Ascending aorta (tissue), 2 donors: Measurements from ENCODE around the gene DMXL1. TPM values are rescaled to one million over a fixed set of nuclear protein-coding genes. Genes with fewer than 3 reads are reported as not detected.

Experiments used
- DNase-seq, 2 donors: peaks; one replicate each; pipeline ENCODE4 v3.0.0-alpha.2; 2019; ENCODE audit warnings: low spot score in 2 of 2
- H3K27ac ChIP-seq, 2 donors: fragments of 200-600 bp; sonication (generic); one replicate each; pipeline ENCODE4 v1.5.1; 2016 to 2017; ENCODE audit warnings: mild to moderate bottlenecking in 1 of 2
- H3K27me3 ChIP-seq: fragments of 200-600 bp; sonication (generic); one replicate; pipeline ENCODE4 v1.5.1; 2017
- H3K36me3 ChIP-seq, 2 donors: fragments of 200-600 bp; sonication (generic); one replicate each; pipeline ENCODE4 v1.5.1; 2016
- H3K4me1 ChIP-seq, 2 donors: fragments of 200-600 bp; sonication (generic); one replicate each; pipeline ENCODE4 v1.5.1; 2016 to 2017; ENCODE audit warnings: mild to moderate bottlenecking in 1 of 2
- H3K4me3 ChIP-seq, 2 donors: fragments of 200-600 bp; sonication (generic); one replicate each; pipeline ENCODE4 v1.5.1; 2016 to 2017; ENCODE audit warnings: mild to moderate bottlenecking in 1 of 2
- H3K9me3 ChIP-seq, 2 donors: fragments of 200-600 bp; sonication (generic); one replicate each; pipeline ENCODE4 v1.5.1; 2016
- intact Hi-C: fragments of 100-400 bp; cut with DNase I; formaldehyde crosslinking; loops from one replicate; pipeline ENCODE4 v1.15.1; 2023
- total RNA-seq: library from RNA; depleted of rRNA; stranded (reverse); fragments of >200 nt; gene quantifications from one replicate; pipeline ENCODE4 v1.1.0, GENCODE V29; 2016
- TF ChIP-seq, protein P1 (sequence below), 3 experiments: fragments of 200-600 bp in 2 of 3; fragments of 450-650 bp in 1 of 3; sonication (generic) in 2 of 3; IDR thresholded peaks; one replicate each; pipeline ENCODE4 v1.5.1; 2016 to 2019; ENCODE audit warnings: antibody characterized with exemption in 3 of 3, mild to moderate bottlenecking in 1 of 3, moderate library complexity in 1 of 3

Gene DMXL1
- total RNA-seq, 1 donor from 2014 or later: 136 TPM

DNA sequence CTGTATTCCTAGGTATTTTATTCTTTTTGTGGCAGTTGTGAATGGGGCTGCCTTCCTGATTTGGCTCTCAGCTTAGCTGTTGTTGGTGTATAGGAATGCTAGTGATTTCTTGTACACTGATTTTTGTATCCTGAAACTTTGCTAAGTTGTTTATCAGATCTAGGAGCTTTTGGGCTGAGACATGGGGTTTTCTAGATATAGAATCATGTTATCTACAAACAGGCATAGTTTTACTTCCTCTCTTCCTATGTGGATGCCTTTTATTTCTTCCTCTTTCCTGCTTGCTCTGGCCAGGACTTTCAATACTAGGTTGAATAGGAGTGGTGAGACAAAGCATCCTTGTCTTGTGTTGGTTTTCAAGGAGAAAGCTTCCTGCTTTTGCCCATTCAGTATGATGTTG lies 129.9 kb downstream of the DMXL1 start:
- Histone ChIP-seq H3K9me3 (peaks cover 0 to 7% of the 10 kb centered on the region in 2 donors), H3K27ac (no peak overlapping the region), H3K4me3 (no peak overlapping the region), H3K4me1 (no peaks in the 10 kb centered on the region), H3K36me3 (peaks cover 36 to 46% of the 10 kb centered on the region in 2 donors), H3K27me3 (no peaks in the 10 kb centered on the region)
- TF ChIP-seq, protein P1, sequence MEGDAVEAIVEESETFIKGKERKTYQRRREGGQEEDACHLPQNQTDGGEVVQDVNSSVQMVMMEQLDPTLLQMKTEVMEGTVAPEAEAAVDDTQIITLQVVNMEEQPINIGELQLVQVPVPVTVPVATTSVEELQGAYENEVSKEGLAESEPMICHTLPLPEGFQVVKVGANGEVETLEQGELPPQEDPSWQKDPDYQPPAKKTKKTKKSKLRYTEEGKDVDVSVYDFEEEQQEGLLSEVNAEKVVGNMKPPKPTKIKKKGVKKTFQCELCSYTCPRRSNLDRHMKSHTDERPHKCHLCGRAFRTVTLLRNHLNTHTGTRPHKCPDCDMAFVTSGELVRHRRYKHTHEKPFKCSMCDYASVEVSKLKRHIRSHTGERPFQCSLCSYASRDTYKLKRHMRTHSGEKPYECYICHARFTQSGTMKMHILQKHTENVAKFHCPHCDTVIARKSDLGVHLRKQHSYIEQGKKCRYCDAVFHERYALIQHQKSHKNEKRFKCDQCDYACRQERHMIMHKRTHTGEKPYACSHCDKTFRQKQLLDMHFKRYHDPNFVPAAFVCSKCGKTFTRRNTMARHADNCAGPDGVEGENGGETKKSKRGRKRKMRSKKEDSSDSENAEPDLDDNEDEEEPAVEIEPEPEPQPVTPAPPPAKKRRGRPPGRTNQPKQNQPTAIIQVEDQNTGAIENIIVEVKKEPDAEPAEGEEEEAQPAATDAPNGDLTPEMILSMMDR (IDR thresholded peaks at IDR 0.05): no peak
- DNase-seq: no peak
- intact Hi-C loops: no loop called here

DNA sequence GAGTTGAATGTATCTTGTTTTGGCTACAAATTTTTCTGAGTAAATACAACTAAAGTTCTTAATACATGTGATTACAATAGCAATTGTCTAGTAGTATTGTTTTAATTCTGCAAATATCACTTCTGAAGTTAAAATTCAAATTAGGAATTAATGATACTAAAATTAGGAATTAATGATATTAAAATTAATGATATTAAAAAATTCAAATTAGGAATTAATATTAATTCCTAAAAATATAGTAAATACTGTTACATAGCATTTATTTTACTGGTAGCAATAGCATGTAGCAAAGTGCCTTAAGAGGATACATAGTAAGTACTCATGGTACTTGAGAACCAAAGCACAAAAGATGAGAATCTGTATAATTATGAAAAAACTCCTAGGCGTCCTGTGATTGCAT lies 136.2 kb downstream of the DMXL1 start:
- no peak for DNase-seq
- intact Hi-C loops: no loop called here
- Histone ChIP-seq H3K4me3 (no peak overlapping the region), H3K4me1 (no peaks in the 10 kb centered on the region), H3K36me3 (peaks cover 9 to 10% of the 10 kb centered on the region in 2 donors), H3K9me3 (peaks cover 0 to under 1% of the 10 kb centered on the region in 2 donors), H3K27me3 (no peaks in the 10 kb centered on the region), H3K27ac (no peak overlapping the region)
- TF ChIP-seq, protein P1 (IDR thresholded peaks at IDR 0.05): no peak

DNA sequence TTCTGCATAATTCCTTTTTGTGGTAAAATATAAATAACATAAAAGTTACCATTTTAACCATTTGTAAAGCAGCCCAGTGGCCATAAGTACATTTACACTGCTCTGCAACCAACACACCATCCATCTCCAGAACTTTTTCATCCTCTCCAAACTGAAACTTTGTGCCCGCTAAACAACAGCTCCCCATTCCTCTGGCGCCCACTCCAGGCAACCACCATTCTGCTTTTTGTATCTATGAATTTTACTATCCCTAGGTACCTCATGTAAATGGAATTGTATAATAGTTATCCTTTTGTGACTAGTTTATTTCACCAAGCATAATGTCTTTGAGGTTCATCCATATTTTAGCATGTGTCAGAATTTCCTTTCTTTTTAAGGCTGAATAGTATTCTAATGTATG lies 141.1 kb downstream of the DMXL1 start:
- intact Hi-C loops: no loop called here

DNA sequence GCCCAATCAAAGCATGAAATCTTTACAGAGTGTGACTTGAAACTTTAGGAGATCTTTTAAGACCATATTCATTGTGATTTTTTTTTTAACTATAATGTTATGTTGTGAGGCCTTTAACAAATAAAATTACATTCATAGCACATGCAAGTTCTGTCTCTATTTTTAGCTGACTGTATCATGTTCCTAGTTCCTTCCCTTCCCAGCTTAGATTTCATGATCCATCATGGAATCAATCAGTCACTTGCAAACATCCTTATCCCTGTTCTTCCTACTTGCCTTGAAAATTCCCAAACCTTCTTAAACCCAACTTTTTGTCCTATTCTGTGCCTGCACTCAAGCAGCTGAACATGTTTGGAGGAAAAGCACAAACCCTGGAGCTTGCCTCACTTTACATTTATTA lies 141.8 kb downstream of the DMXL1 start:
- no peaks in the 10 kb centered on the region for H3K27me3 ChIP-seq
- intact Hi-C loops: no loop called here
- DNase-seq: no peak
- no peak overlapping the region for H3K4me3 ChIP-seq
- TF ChIP-seq, protein P1 (IDR thresholded peaks at IDR 0.05): no peak
- no peaks in the 10 kb centered on the region for H3K9me3 ChIP-seq
- no peak overlapping the region for H3K27ac ChIP-seq
- no peaks in the 10 kb centered on the region for H3K4me1 ChIP-seq
- H3K36me3 ChIP-seq: peaks cover 3 to 5% of the 10 kb centered on the region in 2 donors

More for the DNA sequence above, 141.1 kb downstream of the DMXL1 start:
- H3K27ac ChIP-seq: no peak overlapping the region
- no peaks in the 10 kb centered on the region for H3K4me1 ChIP-seq
- TF ChIP-seq, protein P1 (IDR thresholded peaks at IDR 0.05): no peak
- no peak for DNase-seq
- H3K27me3 ChIP-seq: no peaks in the 10 kb centered on the region
- H3K36me3 ChIP-seq: peaks cover 3 to 4% of the 10 kb centered on the region in 2 donors
- H3K9me3 ChIP-seq: no peaks in the 10 kb centered on the region
- no peak overlapping the region for H3K4me3 ChIP-seq

DNA sequence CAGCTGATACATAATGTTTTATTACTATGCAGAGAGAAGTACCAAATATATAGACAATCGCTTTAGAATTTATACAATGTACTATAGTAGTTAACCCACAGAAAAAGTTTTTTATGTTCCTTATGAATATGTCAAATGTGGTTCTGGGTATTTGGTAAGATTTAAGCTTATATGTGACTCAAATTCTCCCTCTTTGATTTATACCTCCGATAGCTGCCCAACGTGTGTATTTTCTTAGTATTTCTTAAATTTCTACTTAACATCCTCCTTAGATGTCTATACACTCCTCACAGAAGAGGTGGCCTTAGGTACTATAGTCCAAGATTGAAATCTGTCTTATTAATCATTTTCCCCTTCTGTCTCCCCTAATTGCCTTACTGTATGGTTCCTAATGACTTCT lies 146.3 kb downstream of the DMXL1 start:
- peaks cover 7 to 8% of the 10 kb centered on the region in 2 donors for H3K36me3 ChIP-seq
- DNase-seq: no peak
- no peaks in the 10 kb centered on the region for H3K4me1 ChIP-seq
- intact Hi-C loops: no loop called here
- TF ChIP-seq, protein P1 (IDR thresholded peaks at IDR 0.05): no peak
- no peaks in the 10 kb centered on the region for H3K9me3 ChIP-seq
- no peaks in the 10 kb centered on the region for H3K27me3 ChIP-seq
- no peak overlapping the region for H3K4me3 ChIP-seq
- H3K27ac ChIP-seq: no peak overlapping the region
